OCI-M2 (cell line): ENCODE measurements around the gene GABRG3.

Experiments used
- DNase-seq: peaks from one replicate; lab custom pipeline; 2025; ENCODE audit not compliant: unreplicated experiment; lab: John Stamatoyannopoulos, UW

GABRG3 gene

GRCh38 chr15:27061739-27062138, 90.8 kb downstream of the GABRG3 start:
- no peak for DNase-seq

GRCh38 chr15:27062951-27063350, 92.0 kb downstream of the GABRG3 start:
- no peak for DNase-seq

- DNase-seq: no peak
Measured at GRCh38 chr15:27064080-27064479, 93.1 kb downstream of the GABRG3 start.

- DNase-seq: no peak
Measured at GRCh38 chr15:27065151-27065550, 94.2 kb downstream of the GABRG3 start.

- DNase-seq: no peak
Measured at GRCh38 chr15:27065785-27066184, 94.8 kb downstream of the GABRG3 start.

GRCh38 chr15:27066446-27066845, 95.5 kb downstream of the GABRG3 start:
- DNase-seq: no peak

GRCh38 chr15:27067175-27067574, 96.2 kb downstream of the GABRG3 start:
- no peak for DNase-seq

- DNase-seq: no peak
Measured at GRCh38 chr15:27070841-27071240, 99.9 kb downstream of the GABRG3 start.

GRCh38 chr15:27074179-27074578, 103.2 kb downstream of the GABRG3 start:
- DNase-seq: no peak

GRCh38 chr15:27077790-27078189, 106.8 kb downstream of the GABRG3 start:
- DNase-seq: no peak

- no peak for DNase-seq
Measured at GRCh38 chr15:27081676-27082418, 110.9 kb downstream of the GABRG3 start.

- DNase-seq: no peak
Measured at GRCh38 chr15:27082526-27082925, 111.5 kb downstream of the GABRG3 start.

- no peak for DNase-seq
Measured at GRCh38 chr15:27084844-27085243, 113.9 kb downstream of the GABRG3 start.

- DNase-seq: no peak
Measured at GRCh38 chr15:27086149-27086548, 115.2 kb downstream of the GABRG3 start.

- DNase-seq: no peak
Measured at GRCh38 chr15:27086805-27087204, 115.8 kb downstream of the GABRG3 start.

- no peak for DNase-seq
Measured at GRCh38 chr15:27087651-27088583, 116.9 kb downstream of the GABRG3 start.

- no peak for DNase-seq
Measured at GRCh38 chr15:27088584-27089232, 117.7 kb downstream of the GABRG3 start.

GRCh38 chr15:27089233-27089586, 118.2 kb downstream of the GABRG3 start:
- DNase-seq: no peak

- DNase-seq: no peak
Measured at GRCh38 chr15:27089676-27090075, 118.7 kb downstream of the GABRG3 start.

- no peak for DNase-seq
Measured at GRCh38 chr15:27091270-27091940, 120.4 kb downstream of the GABRG3 start.

GRCh38 chr15:27092390-27092789, 121.4 kb downstream of the GABRG3 start:
- DNase-seq: no peak
